ENCODE results near the gene OR2A14.
A peak's percentile ranks its signal among the peaks of the same experiment; 100 is the strongest.
"Not testable (repeated sequence)": the region's sequence is repeated elsewhere in the genome, so short reads cannot be mapped to it uniquely, and the experiment has no call there.

The OR2A14 gene

GRCh38 chr7:144122876-144123275, at the start of gene OR2A14:
OR2A14 (plus strand) TSS chr7:144123176; CDS start chr7:144129113, 5,937 bp downstream.
- no peak for DNase-seq (ENCODE audit: low read depth)

GRCh38 chr7:144074374-144074773, 48.6 kb upstream of the OR2A14 start:
- DNase-seq (ENCODE audit: low read depth), result no peak

- DNase-seq (ENCODE audit: low read depth), result no peak
These were observed 37.0 kb upstream of the OR2A14 start, which contains the start of gene OR2A12 for GRCh38 chr7:144085978-144086377. OR2A12 (plus strand) TSS chr7:144086278; CDS start chr7:144095108, 8,830 bp downstream.

GRCh38 chr7:144086730-144087129, 36.2 kb upstream of the OR2A14 start:
- no peak for DNase-seq (ENCODE audit: low read depth)

GRCh38 chr7:144087230-144087629, 35.7 kb upstream of the OR2A14 start:
- DNase-seq (ENCODE audit: low read depth), result no peak

GRCh38 chr7:144090667-144091066, 32.3 kb upstream of the OR2A14 start:
- DNase-seq (ENCODE audit: low read depth), result no peak

- DNase-seq (ENCODE audit: low read depth), result no peak
These were observed 24.2 kb upstream of the OR2A14 start for GRCh38 chr7:144098776-144099175.

GRCh38 chr7:144100607-144101006, 22.4 kb upstream of the OR2A14 start:
- DNase-seq (ENCODE audit: low read depth), result no peak

- DNase-seq (ENCODE audit: low read depth), result no peak
These were observed 20.9 kb upstream of the OR2A14 start for GRCh38 chr7:144102041-144102440.

GRCh38 chr7:144105211-144105610, 17.8 kb upstream of the OR2A14 start:
- DNase-seq (ENCODE audit: low read depth), result no peak

GRCh38 chr7:144109283-144109682, 13.7 kb upstream of the OR2A14 start, which contains the start of gene OR2A2:
OR2A2 (plus strand) TSS chr7:144109583; CDS start chr7:144109583, 0 bp downstream.
- no peak for DNase-seq (ENCODE audit: low read depth)

- DNase-seq (ENCODE audit: low read depth), result no peak
These were observed 12.7 kb upstream of the OR2A14 start for GRCh38 chr7:144110272-144110671.

GRCh38 chr7:144113651-144114050, 9.3 kb upstream of the OR2A14 start:
- no peak for DNase-seq (ENCODE audit: low read depth)

GRCh38 chr7:144118341-144118740, 4.6 kb upstream of the OR2A14 start:
- no peak for DNase-seq (ENCODE audit: low read depth)

GRCh38 chr7:144127714-144128334, 4.8 kb downstream of the OR2A14 start:
- DNase-seq (ENCODE audit: low read depth), result peak; percentile 81

- not testable (repeated sequence) for DNase-seq (ENCODE audit: low read depth)
These were observed 6.6 kb downstream of the OR2A14 start for GRCh38 chr7:144129601-144130000.

- DNase-seq (ENCODE audit: low read depth), result no peak
These were observed 7.8 kb downstream of the OR2A14 start for GRCh38 chr7:144130730-144131129.

GRCh38 chr7:144132262-144132661, 9.3 kb downstream of the OR2A14 start:
- no peak for DNase-seq (ENCODE audit: low read depth)

GRCh38 chr7:144133307-144133706, 10.3 kb downstream of the OR2A14 start:
- no peak for DNase-seq (ENCODE audit: low read depth)

- DNase-seq (ENCODE audit: low read depth), result no peak
These were observed 11.1 kb downstream of the OR2A14 start for GRCh38 chr7:144134116-144134515.

GRCh38 chr7:144137501-144137900, 14.5 kb downstream of the OR2A14 start:
- no peak for DNase-seq (ENCODE audit: low read depth)

GRCh38 chr7:144142187-144142586, 19.2 kb downstream of the OR2A14 start:
- no peak for DNase-seq (ENCODE audit: low read depth)

- no peak for DNase-seq (ENCODE audit: low read depth)
These were observed 21.4 kb downstream of the OR2A14 start for GRCh38 chr7:144144426-144144825.

- DNase-seq (ENCODE audit: low read depth), result no peak
These were observed 25.4 kb downstream of the OR2A14 start for GRCh38 chr7:144148224-144148827.

Measured in stimulated activated CD8-positive, alpha-beta memory T cell treated with anti-CD3 and anti-CD28 coated beads, Interleukin-15, amount 100 ng/mL, for 24 hours (primary cell).